HG02981 (cell line): Measurements from ENCODE around the gene ADAMTS2.

ENCODE experiments used
- ATAC-seq: cut with Tn5 transposase; IDR thresholded peaks from one replicate; pipeline ENCODE4 v1.9.1; 2021; ENCODE audit warnings: mild to moderate bottlenecking, moderate library complexity; ENCODE audit not compliant: unreplicated experiment

The ADAMTS2 gene

GRCh38 chr5:179373101-179373934 is 28.1 kb upstream of the ADAMTS2 start:
- ATAC-seq, result no peak

GRCh38 chr5:179371681-179372680 is 26.7 kb upstream of the ADAMTS2 start:
- no peak for ATAC-seq

- ATAC-seq, result no peak
Measured at GRCh38 chr5:179371121-179371510, 25.9 kb upstream of the ADAMTS2 start.

GRCh38 chr5:179370490-179371120 is 25.3 kb upstream of the ADAMTS2 start:
- no peak for ATAC-seq

GRCh38 chr5:179369530-179369884 is 24.2 kb upstream of the ADAMTS2 start:
- no peak for ATAC-seq

GRCh38 chr5:179368806-179369529 is 23.7 kb upstream of the ADAMTS2 start:
- ATAC-seq, result no peak

GRCh38 chr5:179368126-179368805 is 23.0 kb upstream of the ADAMTS2 start:
- no peak for ATAC-seq

- ATAC-seq, result no peak
Measured at GRCh38 chr5:179367491-179367890, 22.2 kb upstream of the ADAMTS2 start.

GRCh38 chr5:179362355-179362754 is 17.1 kb upstream of the ADAMTS2 start:
- ATAC-seq, result no peak

GRCh38 chr5:179361037-179361603 is 15.9 kb upstream of the ADAMTS2 start:
- no peak for ATAC-seq

- no peak for ATAC-seq
Measured at GRCh38 chr5:179357031-179357430, 11.8 kb upstream of the ADAMTS2 start.

- ATAC-seq, result no peak
Measured at GRCh38 chr5:179355976-179356974, 11.0 kb upstream of the ADAMTS2 start.

- ATAC-seq, result no peak
Measured at GRCh38 chr5:179354305-179354882, 9.1 kb upstream of the ADAMTS2 start.

GRCh38 chr5:179348843-179349242 is 3.6 kb upstream of the ADAMTS2 start:
- no peak for ATAC-seq

- no peak for ATAC-seq
Measured at GRCh38 chr5:179348011-179348530, 2.8 kb upstream of the ADAMTS2 start.

- no peak for ATAC-seq
Measured at GRCh38 chr5:179347581-179347980, 2.3 kb upstream of the ADAMTS2 start.

GRCh38 chr5:179346875-179347274 is 1.6 kb upstream of the ADAMTS2 start:
- no peak for ATAC-seq

- no peak for ATAC-seq
Measured at GRCh38 chr5:179346401-179346800, 1.1 kb upstream of the ADAMTS2 start.
